HG02678 (cell line): ENCODE measurements around the gene ARHGAP1.

Experiments
- ATAC-seq: cut with Tn5 transposase; IDR thresholded peaks from one replicate; pipeline ENCODE4 v1.9.1; 2021; ENCODE audit warnings: mild to moderate bottlenecking, moderate library complexity; ENCODE audit not compliant: unreplicated experiment

The ARHGAP1 gene

DNA sequence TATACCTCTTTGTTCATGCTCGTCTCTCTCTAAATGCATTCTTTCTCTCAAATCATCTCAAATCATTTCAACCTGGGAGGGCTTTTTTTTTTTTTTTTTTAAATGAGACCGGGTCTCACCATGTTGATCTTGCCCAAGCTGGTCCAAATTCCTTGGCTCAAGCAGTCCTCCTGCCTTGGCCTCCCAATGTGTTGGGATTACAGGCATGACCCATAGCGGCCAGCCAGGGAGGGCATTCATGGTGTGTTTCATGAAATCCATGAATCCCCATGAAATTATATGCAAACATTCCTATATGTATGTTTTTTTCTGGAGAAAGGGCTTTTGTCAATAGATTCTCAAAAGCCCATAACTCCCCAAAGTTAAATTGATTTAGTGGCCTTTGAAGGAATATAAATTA lies 56.9 kb downstream of the ARHGAP1 start:
- ATAC-seq, result no peak

DNA sequence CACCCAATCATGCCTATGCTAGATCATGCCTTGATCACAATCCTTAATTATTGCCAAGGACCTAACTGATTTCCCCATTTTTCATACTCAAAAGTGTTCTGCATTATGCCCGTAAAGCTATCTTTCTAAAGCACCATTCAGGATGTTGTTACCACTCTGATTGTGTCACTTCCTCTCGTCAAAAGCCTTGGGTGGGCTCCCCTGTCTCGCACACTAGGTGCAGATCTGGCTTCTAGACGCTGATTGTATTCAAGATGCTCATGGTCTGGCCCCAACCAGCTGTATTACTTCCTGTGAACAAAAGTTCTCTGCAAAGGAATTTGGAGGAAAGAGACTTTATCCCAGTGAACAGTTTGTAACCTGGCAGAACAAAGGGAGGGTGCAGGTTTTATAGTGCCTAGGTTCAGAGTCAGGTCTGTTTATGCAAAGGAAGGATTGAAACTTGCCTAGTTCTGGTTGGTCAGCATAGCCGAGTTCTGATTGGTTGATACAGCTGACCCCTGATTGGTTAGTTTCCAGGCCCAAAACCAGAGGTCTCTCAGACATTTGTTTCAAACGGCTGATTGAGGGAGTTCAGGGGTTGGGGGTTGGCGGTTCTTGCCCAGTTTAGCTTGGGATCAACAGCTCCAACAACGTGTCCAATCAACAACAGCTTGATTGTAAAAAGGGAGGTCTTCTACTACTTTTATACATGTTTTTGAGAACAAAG lies 57.6 kb downstream of the ARHGAP1 start:
- ATAC-seq, result no peak

DNA sequence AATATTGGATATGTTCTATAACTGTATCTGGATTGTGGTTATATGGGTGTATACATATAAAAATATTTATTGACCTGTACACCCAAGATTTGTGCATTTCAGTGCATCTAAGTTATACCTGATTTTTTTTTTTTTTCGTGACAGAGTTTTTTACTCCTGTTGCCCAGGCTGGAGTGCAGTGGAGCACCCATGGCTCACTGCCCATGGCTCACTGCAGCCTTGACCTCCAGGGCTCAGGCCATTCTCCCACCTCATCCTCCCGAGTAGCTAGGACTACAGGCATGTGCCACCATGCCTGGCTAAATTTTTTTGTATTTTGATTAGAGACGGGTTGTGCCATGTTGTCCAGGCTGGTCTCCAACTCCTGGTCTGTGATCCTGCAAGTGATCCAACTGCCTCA lies 58.8 kb downstream of the ARHGAP1 start:
- no peak for ATAC-seq

DNA sequence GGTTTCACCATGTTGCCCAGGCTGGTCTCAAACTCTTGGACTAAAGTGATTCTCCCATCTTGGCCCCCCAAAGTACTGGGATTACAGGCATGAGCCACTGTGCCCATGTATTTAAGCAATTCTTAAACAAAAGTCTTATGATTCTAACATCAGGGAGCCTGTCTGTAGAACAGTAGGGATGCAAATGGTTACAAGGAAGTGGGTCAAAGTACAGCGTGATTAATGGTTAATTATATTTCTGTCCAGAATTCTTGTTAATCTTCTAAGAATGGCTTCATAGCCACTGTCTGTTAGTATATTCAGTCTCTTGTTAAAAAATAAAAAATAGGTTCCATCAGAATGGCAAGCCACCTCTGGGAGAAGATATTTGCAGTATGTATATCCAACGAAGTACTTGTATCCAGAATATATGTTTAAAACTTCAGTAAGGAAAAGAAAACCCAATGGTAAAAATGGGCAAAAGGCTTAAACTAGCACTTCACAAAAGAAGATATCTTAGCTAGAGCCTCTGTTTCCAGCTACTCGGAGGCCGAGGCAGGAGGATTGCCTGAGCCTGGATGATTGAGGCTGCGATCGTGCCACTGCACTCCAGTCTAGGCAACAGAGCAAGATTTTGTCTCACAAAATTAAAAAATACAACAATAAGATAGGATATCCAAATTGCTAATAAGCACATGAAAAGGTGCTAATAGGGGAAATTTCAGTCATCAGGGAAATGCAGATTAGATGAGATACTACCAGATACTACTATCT lies 60.2 kb downstream of the ARHGAP1 start:
- no peak for ATAC-seq

DNA sequence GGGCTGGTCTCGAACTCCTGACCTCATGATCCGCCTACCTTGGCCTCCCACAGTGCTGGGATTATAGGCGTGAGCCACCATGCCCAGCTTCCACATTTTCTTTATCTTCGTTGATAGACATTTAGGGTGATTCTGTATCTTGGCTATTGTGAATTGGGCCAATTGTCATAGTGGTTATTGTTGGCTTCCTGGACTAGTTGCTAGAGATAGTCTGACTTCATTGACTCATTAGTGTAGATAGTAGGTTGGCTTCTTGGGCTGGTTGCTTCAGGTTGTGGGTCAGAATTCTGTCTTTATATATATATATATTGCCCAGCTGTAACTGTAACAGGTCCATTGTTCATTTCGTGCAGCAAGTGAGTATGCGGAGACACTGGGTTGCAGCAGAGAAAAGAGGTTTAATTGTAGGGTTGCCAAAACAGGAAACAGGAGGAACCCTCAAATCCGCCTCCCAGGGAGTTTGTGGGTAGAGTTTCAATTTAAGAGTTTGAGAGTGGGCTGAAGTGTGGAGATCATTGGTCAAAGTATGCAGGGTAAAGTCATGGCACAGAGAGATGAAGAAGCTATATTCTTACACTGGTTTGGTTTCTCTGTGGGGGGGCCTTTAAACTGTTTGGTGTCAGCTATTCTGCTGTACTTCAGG lies 61.1 kb downstream of the ARHGAP1 start:
- ATAC-seq, result no peak

GRCh38 chr11:46637546-46637945 lies 62.9 kb downstream of the ARHGAP1 start:
- ATAC-seq, result no peak

- ATAC-seq, result no peak
These were observed 64.8 kb downstream of the ARHGAP1 start for GRCh38 chr11:46635557-46636139.

DNA sequence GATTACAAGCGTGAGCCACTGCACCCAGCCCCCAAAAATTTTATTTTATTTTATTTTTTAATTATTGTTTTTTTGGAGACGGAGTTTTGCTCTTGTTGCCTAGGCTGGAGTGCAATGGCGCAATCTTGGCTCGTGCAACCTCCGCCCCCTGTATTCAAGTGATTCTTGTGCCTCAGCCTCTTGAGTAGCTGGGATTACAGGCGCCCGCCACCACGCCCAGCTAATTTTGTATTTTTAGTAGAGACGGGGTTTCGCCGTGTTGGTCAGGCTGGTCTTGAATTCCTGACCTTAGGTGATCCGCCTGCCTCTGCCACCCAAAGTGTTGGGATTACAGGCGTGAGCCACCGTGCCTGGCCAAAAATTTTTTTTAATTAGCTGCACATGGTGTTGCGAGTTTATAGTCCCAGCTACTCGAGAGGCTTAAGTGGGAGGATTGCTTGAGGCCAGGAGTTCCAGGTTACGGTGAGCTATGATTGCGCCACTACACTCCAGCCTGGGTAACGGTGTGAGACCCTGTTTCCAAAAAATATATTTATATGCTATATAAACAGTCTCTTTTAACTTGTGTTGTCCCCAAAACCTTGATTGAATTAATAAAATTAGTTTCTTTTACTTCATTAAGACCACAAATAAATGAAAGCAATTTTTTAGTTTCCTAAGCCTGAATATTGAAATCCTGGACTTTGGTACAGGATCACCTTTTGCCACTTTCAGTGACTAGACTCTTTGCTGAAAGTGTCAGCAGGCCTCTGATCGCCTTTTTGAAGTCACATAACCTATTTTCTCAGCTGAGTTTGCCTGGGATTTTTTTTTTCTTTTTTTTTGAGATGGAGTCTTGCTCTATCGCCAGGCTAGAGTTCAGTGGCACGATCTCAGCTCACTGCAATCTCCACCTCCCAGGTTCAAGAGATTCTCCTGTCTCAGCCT lies 66.9 kb downstream of the ARHGAP1 start:
- no peak for ATAC-seq

- ATAC-seq, result no peak
These were observed 67.9 kb downstream of the ARHGAP1 start for GRCh38 chr11:46632502-46632901.

- ATAC-seq, result no peak
These were observed 68.7 kb downstream of the ARHGAP1 start for GRCh38 chr11:46631676-46632075.

DNA sequence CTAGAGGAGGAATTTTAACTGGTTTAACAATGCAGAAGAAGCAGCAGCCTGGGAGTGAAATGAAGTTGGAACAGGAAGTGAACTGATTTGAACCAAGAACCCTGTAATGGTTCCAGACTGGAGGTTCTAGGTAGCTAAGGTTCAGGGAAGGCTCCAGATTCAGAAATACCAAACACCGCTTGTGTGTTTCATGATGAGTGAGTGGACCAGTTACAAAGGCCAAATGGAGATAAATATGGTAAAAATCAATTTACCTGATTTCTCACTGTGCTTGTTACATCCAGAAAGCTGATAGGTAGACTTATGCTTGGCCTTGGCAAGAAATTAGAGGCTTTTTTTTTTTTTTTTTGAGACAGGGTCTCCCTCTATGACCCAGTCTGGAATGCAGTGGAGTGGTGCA lies 70.2 kb downstream of the ARHGAP1 start:
- no peak for ATAC-seq

DNA sequence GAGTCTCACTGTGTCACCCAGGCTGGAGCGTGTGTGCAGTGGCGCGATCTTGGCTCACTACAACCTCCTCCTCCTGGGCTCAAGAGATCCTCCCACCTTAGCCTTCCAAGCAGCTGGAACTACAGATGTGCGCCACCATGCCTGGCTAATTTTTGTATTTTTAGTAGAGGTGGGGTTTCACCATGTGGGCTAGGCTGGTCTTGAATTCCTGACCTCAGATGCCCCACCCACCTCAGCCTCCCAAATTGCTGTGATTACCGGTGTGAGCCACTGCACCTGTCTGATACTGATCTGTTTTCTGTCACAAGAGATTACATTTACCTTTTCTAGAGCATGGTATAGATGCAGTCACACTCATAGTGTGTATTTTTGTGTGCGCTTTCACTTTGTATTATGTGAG lies 71.5 kb downstream of the ARHGAP1 start:
- ATAC-seq, result no peak
